ENCODE measurements around the gene MAP7.

- TF ChIP-seq POLR2AphosphoS5 (IDR thresholded peaks at IDR 0.05; ENCODE audit: low read depth, low read length): no peak
- TF ChIP-seq POLR2A (IDR thresholded peaks at IDR 0.05; ENCODE audit: low read depth, low read length): no peak
- TF ChIP-seq SPI1 (IDR thresholded peaks at IDR 0.05; ENCODE audit: low read depth, low read length): no peak
- no peak for TF ChIP-seq TAF1 (IDR thresholded peaks at IDR 0.05; ENCODE audit: low read depth, low read length)
These were observed 240.4 kb downstream of the MAP7 start for GRCh38 chr6:136309729-136310311.

Measured in GM12891 (cell line).